Astrocyte of the spinal cord (primary cell): ENCODE measurements around the gene RHBDL1.
A peak's percentile ranks its signal among the peaks of the same experiment; 100 is the strongest.

Experiments
- DNase-seq: peaks from one replicate; pipeline ENCODE4 v3.0.0; 2011; ENCODE audit warnings: low read depth, low spot score
- H3K4me3 ChIP-seq: 2 replicates; pipeline ENCODE4 v1.5.1; 2011; ENCODE audit warnings: low read depth, mild to moderate bottlenecking, low read length, moderate library complexity
- in situ Hi-C: cut with HindIII; loops from 2 replicates; pipeline ENCODE4 v1.10.0; 2017; ENCODE audit warnings: low sequenced_read_pairs
- TF ChIP-seq, protein P1 (sequence below): IDR thresholded peaks from 2 replicates; pipeline ENCODE4 v1.5.1; 2012; ENCODE audit warnings: low read depth, mild to moderate bottlenecking, low read length, inconsistent platforms

The RHBDL1 gene

DNA sequence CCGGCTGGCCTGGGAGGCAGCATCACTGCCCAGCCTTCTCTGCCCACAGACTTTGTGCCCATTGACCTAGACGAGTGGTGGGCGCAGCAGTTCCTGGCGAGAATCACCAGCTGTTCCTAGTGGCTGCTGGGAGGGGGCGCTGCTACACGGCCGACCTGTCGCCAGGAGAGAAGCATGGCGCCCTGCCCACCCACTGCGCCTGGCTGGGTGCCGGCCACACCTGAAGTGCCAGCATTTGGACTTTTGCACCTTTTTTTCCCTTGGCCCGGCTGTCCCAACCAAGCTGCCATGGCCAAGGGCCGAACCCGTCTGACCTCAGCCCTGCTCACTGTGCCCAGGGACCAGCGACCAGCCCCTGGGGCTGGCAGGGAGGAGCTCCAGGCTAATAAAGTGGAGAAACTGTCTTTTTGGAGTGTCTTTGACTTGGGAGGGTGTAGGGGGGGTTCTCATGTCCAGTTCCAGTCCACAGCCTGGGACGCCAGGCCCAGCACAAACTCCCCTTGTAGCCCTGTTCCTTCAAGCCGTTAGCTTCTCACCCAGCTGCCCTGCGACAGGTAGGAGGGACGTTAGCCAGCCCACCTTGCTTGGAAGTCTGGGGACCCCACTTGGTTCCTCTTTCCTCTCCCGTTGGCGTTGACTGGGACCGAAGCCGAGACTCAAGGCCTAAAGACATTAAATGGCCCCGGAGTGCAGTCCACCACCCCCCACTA is 27.2 kb upstream of the RHBDL1 start:
- TF ChIP-seq, protein P1, sequence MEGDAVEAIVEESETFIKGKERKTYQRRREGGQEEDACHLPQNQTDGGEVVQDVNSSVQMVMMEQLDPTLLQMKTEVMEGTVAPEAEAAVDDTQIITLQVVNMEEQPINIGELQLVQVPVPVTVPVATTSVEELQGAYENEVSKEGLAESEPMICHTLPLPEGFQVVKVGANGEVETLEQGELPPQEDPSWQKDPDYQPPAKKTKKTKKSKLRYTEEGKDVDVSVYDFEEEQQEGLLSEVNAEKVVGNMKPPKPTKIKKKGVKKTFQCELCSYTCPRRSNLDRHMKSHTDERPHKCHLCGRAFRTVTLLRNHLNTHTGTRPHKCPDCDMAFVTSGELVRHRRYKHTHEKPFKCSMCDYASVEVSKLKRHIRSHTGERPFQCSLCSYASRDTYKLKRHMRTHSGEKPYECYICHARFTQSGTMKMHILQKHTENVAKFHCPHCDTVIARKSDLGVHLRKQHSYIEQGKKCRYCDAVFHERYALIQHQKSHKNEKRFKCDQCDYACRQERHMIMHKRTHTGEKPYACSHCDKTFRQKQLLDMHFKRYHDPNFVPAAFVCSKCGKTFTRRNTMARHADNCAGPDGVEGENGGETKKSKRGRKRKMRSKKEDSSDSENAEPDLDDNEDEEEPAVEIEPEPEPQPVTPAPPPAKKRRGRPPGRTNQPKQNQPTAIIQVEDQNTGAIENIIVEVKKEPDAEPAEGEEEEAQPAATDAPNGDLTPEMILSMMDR, result peak; percentile 55
- H3K4me3 ChIP-seq, result peak overlapping the region; percentile 61
- in situ Hi-C loops, result no loop called here
- no peak for DNase-seq

DNA sequence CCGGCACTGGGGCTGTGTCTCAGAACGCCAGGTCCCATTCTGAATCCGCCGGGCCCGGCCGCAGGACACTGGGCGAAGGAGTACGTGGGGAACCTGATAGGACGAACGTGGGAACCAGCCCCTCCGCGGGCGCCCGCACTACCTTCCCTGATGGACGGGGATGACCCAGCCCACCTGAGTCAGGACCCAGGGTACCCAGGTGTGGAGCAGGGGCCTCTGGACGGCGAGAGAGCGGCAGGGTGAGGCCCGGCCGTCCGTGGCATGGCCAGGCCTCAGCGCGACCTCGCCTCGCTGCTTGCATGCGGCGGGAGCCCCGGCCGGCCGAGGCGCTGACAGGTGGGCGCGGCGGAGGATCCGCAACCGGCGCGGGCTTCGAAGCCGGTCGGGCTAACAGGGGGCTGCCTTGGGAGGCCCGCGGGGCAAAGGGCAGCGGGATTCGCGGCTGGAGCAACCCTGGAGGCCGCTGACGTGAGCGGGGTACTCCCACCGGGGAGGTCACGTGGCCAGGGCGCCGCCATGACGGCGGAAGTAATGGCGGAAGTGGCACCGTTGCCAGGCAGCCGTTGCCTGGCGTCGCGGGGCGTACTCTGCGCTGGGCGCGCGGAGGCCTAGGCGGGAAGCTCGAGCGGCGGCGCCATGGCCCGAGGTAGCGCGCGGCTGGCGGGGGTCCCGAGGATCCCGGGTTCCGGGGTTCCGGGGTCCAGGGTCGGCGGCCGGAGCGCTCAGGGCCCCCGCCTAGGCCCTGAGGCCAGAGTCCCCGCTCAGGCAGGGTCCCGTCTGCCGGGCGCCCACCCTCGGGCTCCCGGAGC is 26.5 kb upstream of the RHBDL1 start, which contains the start of gene WDR90:
Gene WDR90, plus strand, starts transcription at position 585 of the 809 bp plus-strand sequence. Its CDS starts 52 bp downstream, at position 637.
- peak within 1 kb of the TSS; percentile 61 for H3K4me3 ChIP-seq
- TF ChIP-seq, protein P1, result no peak
- peak; percentile 88 for DNase-seq
- in situ Hi-C loops, result no loop called here

DNA sequence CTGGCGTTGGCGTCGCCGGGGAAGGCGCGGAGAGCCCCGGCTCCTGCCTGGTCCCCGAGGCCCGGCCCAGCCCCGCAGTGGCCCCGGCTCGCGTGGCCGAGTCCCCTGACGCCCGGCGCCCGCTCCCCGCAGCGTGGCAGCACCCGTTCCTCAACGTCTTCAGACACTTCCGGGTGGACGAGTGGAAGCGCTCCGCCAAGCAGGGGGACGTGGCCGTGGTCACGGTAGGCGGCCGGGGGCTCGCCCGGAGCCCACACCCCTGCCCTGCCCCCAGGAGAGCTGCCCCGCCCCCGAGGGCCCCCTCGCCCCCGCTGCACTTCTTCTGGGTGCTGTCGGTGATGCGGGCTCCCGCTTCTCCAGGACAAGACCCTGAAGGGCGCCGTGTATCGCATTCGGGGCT is 25.8 kb upstream of the RHBDL1 start:
- TF ChIP-seq, protein P1, result no peak
- DNase-seq, result no peak
- in situ Hi-C loops, result no loop called here
- peak overlapping the region; percentile 61 for H3K4me3 ChIP-seq

DNA sequence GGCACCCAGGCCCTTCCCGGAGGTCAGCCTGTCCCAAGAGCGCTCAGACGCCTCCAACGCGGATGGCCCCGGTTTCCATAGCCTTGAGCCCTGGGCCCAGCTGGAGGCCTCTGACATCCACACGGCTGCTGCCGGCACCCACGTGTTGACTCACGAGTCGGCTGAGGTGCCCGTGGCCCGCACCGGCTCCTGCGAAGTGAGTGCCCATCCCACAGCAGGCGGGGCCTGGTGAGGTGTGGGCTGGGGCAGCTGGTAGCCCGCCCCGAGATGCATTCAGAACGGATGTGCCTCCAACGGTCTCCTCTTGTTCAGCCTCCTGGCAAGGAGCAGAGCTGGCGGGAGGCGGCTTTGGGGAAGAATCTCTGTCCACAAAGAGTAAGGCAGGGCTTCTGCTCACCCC is 23.6 kb upstream of the RHBDL1 start:
- in situ Hi-C loops, result no loop called here
- no peak overlapping the region for H3K4me3 ChIP-seq
- DNase-seq, result no peak
- TF ChIP-seq, protein P1, result no peak

DNA sequence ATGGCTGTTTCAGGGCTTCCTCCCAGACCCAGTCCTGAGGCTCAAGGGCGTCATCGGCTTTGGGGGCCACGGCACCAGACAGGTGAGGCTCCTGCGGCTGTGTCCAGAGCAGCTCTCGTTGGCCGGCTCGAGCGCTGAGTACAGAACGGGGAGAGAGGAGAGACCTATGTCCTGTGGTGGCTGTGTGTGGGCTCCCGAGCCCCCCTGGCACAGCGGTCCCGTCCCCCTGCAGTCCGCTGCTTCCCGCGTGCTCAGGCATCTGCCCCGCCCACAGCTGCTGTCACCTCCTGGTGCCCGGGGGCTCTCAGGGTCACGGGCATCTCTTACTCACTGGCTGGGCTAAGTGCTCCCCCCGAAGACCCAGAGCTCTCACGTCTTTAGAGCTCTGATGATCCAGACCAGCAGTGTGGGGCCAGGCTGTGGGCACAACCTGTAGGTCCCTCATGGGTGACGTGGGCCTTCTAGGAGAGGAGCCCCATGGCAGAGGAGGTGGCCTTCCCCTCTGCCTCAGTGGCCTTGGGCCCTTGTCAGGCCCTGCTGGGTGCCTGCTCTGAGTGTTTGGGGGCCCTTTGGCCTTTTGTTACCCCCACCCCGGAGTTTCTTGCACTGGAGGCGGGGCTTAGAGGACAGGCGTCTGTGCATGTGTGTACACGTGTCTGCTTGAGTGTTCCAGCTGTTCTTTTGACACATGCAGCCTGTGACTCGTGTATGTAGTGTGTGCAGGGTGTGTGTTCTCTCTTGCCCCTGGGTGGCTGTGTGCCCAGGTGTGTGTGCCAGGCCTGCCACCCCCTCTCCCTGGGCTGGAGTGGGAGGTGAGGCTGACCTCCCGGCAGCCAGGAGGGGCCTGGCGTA is 22.8 kb upstream of the RHBDL1 start:
- H3K4me3 ChIP-seq, result no peak overlapping the region
- no peak for DNase-seq
- TF ChIP-seq, protein P1, result no peak
- in situ Hi-C loops, result no loop called here

DNA sequence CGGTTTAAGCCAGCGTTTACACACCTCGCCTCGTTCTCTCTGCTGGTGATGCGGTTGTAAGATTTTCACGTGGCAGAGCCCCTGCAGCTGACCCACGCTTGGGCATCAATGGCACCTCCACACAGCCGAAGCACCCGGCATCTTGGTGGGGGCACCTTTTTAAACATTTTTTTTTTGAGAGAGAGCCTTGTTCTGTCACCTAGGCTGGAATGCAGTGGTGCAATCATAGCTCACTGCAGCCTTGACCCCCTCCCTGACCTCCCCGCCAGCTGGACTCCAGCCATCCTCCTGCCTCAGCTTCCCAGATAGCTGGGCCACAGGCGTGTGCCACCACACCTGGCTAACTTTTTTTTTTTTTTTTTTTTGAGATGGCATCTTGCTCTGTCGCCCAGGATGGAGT is 21.4 kb upstream of the RHBDL1 start:
- TF ChIP-seq, protein P1, result no peak
- H3K4me3 ChIP-seq, result no peak overlapping the region
- DNase-seq, result no peak
- in situ Hi-C loops, result no loop called here
